ENCODE measurements around the gene IP6K3. TPM values are rescaled to one million over a fixed set of nuclear protein-coding genes. Genes with fewer than 3 reads are reported as not detected.

Gene IP6K3
- 1.3 to 1.8 TPM (median 1.6 TPM) in 5 replicates for total RNA-seq (2022; extraction: Qiagen RNA extraction)

GRCh38 chr6:33746651-33747100, at the start of gene IP6K3:
Gene IP6K3, minus strand, starts transcription at chr6:33746905. Its CDS starts 11,429 bp downstream, at chr6:33735476.

GRCh38 chr6:33788694-33789549, 42.2 kb upstream of the IP6K3 start, which contains the start of gene LEMD2:
Gene LEMD2, minus strand, starts transcription at chr6:33789130. Its CDS starts 14 bp downstream, at chr6:33789116.

GRCh38 chr6:33711140-33712129, 35.3 kb downstream of the IP6K3 start, which contains the start of gene UQCC2:
Gene UQCC2, minus strand, starts transcription at chr6:33711700. Its CDS starts 14 bp downstream, at chr6:33711686.

Other genes with a start within 250 kb of the IP6K3 start
- 42.5 to 46.9 TPM (median 43.4 TPM) in 5 replicates for gene BAK1, start 166.6 kb downstream of the IP6K3 start, total RNA-seq (2022; extraction: Qiagen RNA extraction)
- 35.4 to 50.3 TPM (median 48.0 TPM) in 5 replicates for gene ITPR3, start 125.6 kb downstream of the IP6K3 start, total RNA-seq (2022; extraction: Qiagen RNA extraction)
- gene UQCC2, start 35.2 kb downstream of the IP6K3 start, total RNA-seq (2022; extraction: Qiagen RNA extraction) = 63.7 to 120 TPM (median 100 TPM) in 5 replicates
- 36.9 to 42.1 TPM (median 39.9 TPM) in 5 replicates for gene LEMD2, start 42.2 kb upstream of the IP6K3 start, total RNA-seq (2022; extraction: Qiagen RNA extraction)
- not detected in 5 replicates for gene MLN, start 57.1 kb upstream of the IP6K3 start, total RNA-seq (2022; extraction: Qiagen RNA extraction)